CD4-positive, alpha-beta T cell treated with Interleukin-15 for 4 hours (primary cell): ENCODE measurements around the gene FAM53B.
A peak's percentile ranks its signal among the peaks of the same experiment; 100 is the strongest.

Experiments
- DNase-seq: peaks from one replicate; pipeline ENCODE4 v3.0.0-alpha.2; 2020; ENCODE audit warnings: low spot score

FAM53B gene

GRCh38 chr10:124728071-124728829 is 15.9 kb downstream of the FAM53B start:
- peak; percentile 53 for DNase-seq

- no peak for DNase-seq
Measured at GRCh38 chr10:124727361-124727960, 16.7 kb downstream of the FAM53B start.

GRCh38 chr10:124725791-124726190 is 18.4 kb downstream of the FAM53B start:
- no peak for DNase-seq

GRCh38 chr10:124725171-124725631 is 19.0 kb downstream of the FAM53B start:
- DNase-seq: no peak

- no peak for DNase-seq
Measured at GRCh38 chr10:124724279-124725027, 19.7 kb downstream of the FAM53B start.

- DNase-seq: no peak
Measured at GRCh38 chr10:124723826-124724225, 20.4 kb downstream of the FAM53B start.

- peak; percentile 84 for DNase-seq
Measured at GRCh38 chr10:124722798-124723783, 21.1 kb downstream of the FAM53B start.

GRCh38 chr10:124721330-124722045 is 22.7 kb downstream of the FAM53B start:
- DNase-seq: no peak

GRCh38 chr10:124719213-124719851 is 24.8 kb downstream of the FAM53B start:
- peak; percentile 84 for DNase-seq

- peak; percentile 92 for DNase-seq
Measured at GRCh38 chr10:124717911-124718741, 26.1 kb downstream of the FAM53B start.

- DNase-seq: no peak
Measured at GRCh38 chr10:124717041-124717757, 27.0 kb downstream of the FAM53B start.

GRCh38 chr10:124716369-124716768 is 27.8 kb downstream of the FAM53B start:
- no peak for DNase-seq

GRCh38 chr10:124715439-124715838 is 28.7 kb downstream of the FAM53B start:
- DNase-seq: no peak

GRCh38 chr10:124713679-124714255 is 30.4 kb downstream of the FAM53B start:
- DNase-seq: no peak

- no peak for DNase-seq
Measured at GRCh38 chr10:124712704-124713407, 31.3 kb downstream of the FAM53B start.

GRCh38 chr10:124711145-124711544 is 33.0 kb downstream of the FAM53B start:
- DNase-seq: no peak

- no peak for DNase-seq
Measured at GRCh38 chr10:124710266-124710881, 33.8 kb downstream of the FAM53B start.
